Keratinocyte (primary cell): ENCODE measurements around the gene GCC1. TPM values are rescaled to one million over a fixed set of nuclear protein-coding genes. Genes with fewer than 3 reads are reported as not detected.
A peak's percentile ranks its signal among the peaks of the same experiment; 100 is the strongest.

Source experiments
- DNase-seq: peaks from one replicate; pipeline ENCODE4 v3.0.0-alpha.2; 2011; ENCODE audit warnings: low read depth, missing footprints, low spot score
- FAIRE-seq: peaks from 2 replicates; lab custom pipeline; 2011; peaks lifted over from hg19 to GRCh38; lab: Jason Lieb, UNC
- H2AFZ ChIP-seq: 2 replicates; pipeline ENCODE4 v1.6.0; 2012; ENCODE audit warnings: low read length, control low read depth, inconsistent platforms; ENCODE audit not compliant: control insufficient read depth
- H3K27ac ChIP-seq: 2 replicates; pipeline ENCODE4 v1.5.1; 2011; ENCODE audit warnings: low read length; ENCODE audit not compliant: control insufficient read depth, insufficient read depth
- H3K27me3 ChIP-seq: 3 replicates; pipeline ENCODE4 v1.6.0; 2011; ENCODE audit warnings: low read length; ENCODE audit not compliant: control insufficient read depth, insufficient read depth; ENCODE audit errors: extremely low read depth
- H3K36me3 ChIP-seq, 2 experiments: 2 replicates in 1 of 2; 3 replicates in 1 of 2; pipeline ENCODE4 v1.5.1; 2011; ENCODE audit warnings: low read length in 2 of 2, mild to moderate bottlenecking in 1 of 2; ENCODE audit not compliant: control insufficient read depth in 2 of 2, insufficient read depth in 2 of 2; ENCODE audit errors: extremely low read depth in 1 of 2
- H3K4me1 ChIP-seq: 3 replicates; pipeline ENCODE4 v1.5.1; 2011; ENCODE audit warnings: low read length; ENCODE audit not compliant: control insufficient read depth, insufficient read depth; ENCODE audit errors: extremely low read depth
- H3K4me2 ChIP-seq: 3 replicates; pipeline ENCODE4 v1.6.0; 2011; ENCODE audit warnings: low read depth, low read length; ENCODE audit not compliant: control insufficient read depth, insufficient read depth; ENCODE audit errors: extremely low read depth
- H3K4me3 ChIP-seq, 3 experiments: fragments of 200-600 bp in 1 of 3; sonication (generic) in 1 of 3; 2 replicates in 2 of 3; 3 replicates in 1 of 3; pipeline ENCODE4 v1.5.1; 2011 to 2016; ENCODE audit warnings: low read length in 3 of 3, mild to moderate bottlenecking in 3 of 3, control low read depth in 2 of 3, inconsistent platforms in 1 of 3, low read depth in 1 of 3, mixed read lengths in 1 of 3, mixed run types in 1 of 3, moderate library complexity in 1 of 3; ENCODE audit not compliant: control insufficient read depth in 2 of 3, insufficient read depth in 2 of 3; ENCODE audit errors: extremely low read depth in 1 of 3
- H3K79me2 ChIP-seq: 2 replicates; pipeline ENCODE4 v1.6.0; 2012; ENCODE audit warnings: low read length; ENCODE audit not compliant: control insufficient read depth, insufficient read depth
- H3K9ac ChIP-seq: 3 replicates; pipeline ENCODE4 v1.6.0; 2011; ENCODE audit warnings: low read length; ENCODE audit not compliant: control insufficient read depth, insufficient read depth; ENCODE audit errors: extremely low read depth
- H3K9me1 ChIP-seq: 3 replicates; pipeline ENCODE4 v1.6.0; 2011; ENCODE audit warnings: low read length; ENCODE audit not compliant: control insufficient read depth, insufficient read depth; ENCODE audit errors: extremely low read depth
- H3K9me3 ChIP-seq: 2 replicates; pipeline ENCODE4 v1.5.1; 2012; ENCODE audit warnings: low read depth, low read length; ENCODE audit not compliant: control insufficient read depth
- H4K20me1 ChIP-seq: 3 replicates; pipeline ENCODE4 v1.6.0; 2011; ENCODE audit warnings: low read length; ENCODE audit not compliant: control insufficient read depth, insufficient read depth; ENCODE audit errors: extremely low read depth
- EZH2 ChIP-seq: IDR thresholded peaks from one replicate; pipeline ENCODE4 v1.6.1; 2012; ENCODE audit warnings: inconsistent platforms, mild to moderate bottlenecking, low read length, moderate library complexity
- dilution Hi-C: fragments of 300-500 bp; cut with MboI; formaldehyde crosslinking; loops from one replicate; pipeline ENCODE4 v1.7.0; 2020; ENCODE audit warnings: low sequenced_read_pairs; ENCODE audit not compliant: extremely low pct_ligation_motif_present
- polyA plus RNA-seq, 5 experiments: library from polyadenylated mRNA; depleted of rRNA in 3 of 5; stranded (reverse) in 3 of 5; stranded (forward) in 1 of 5; unstranded in 1 of 5; fragments of >200 nt; gene quantifications; 1 replicate in 1 of 5; 2 replicates in 3 of 5; 3 replicates in 1 of 5; pipeline versions ENCODE4 v1.2.1 to v1.2.3, GENCODE V29; 2011 to 2012; ENCODE audit warnings: missing spikeins in 2 of 5, low read depth in 1 of 5, low replicate concordance in 1 of 5
- TF ChIP-seq, protein P1 (sequence below), 3 experiments: IDR thresholded peaks in 1 of 3; conservative IDR thresholded peaks in 1 of 3; optimal IDR thresholded peaks in 1 of 3; 2 replicates in 2 of 3; 3 replicates in 1 of 3; pipeline versions ENCODE3 to v1.5.1; 2011; ENCODE audit warnings: low read length in 3 of 3, mild to moderate bottlenecking in 3 of 3, moderate library complexity in 2 of 3, control low read depth in 1 of 3, inconsistent platforms in 1 of 3; ENCODE audit not compliant: insufficient read depth in 2 of 3; ENCODE audit errors: extremely low read depth in 1 of 3

GCC1 gene
- polyA plus RNA-seq, 1 donor (not counting 4 experiments of a cell fraction or from before 2014, with no cell fraction given) = 8.9 TPM

DNA sequence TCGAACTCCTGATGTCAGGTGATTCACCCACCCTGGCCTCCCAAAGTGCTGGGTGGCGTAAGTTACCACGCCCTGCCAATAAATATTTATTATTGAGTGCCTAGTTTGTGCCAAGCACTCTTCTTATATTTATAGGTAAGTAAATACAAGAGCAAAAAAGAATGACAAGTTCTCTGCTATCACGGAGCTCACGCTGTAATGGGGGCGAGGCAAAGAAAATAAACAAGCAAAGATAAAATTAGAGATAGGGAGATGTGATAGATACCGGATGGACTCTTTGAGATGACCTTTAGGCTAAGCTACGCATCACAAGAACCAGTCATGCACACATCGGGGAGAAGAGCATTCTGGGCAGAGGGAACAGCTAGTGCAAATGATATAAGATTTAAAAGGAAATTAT is 46.3 kb downstream of the GCC1 start:
- Histone ChIP-seq H3K4me3 (no peak overlapping the region), H3K4me2 (no peak overlapping the region), H3K36me3 (no peaks in the 10 kb centered on the region), H4K20me1 (no peaks in the 10 kb centered on the region), H3K9me1 (no peaks in the 10 kb centered on the region), H3K27me3 (peaks cover 27% of the 10 kb centered on the region), H3K9ac (no peak overlapping the region), H3K79me2 (no peaks in the 10 kb centered on the region), H3K27ac (no peak overlapping the region), H3K4me1 (no peaks in the 10 kb centered on the region), H2AFZ (no peak overlapping the region), H3K9me3 (no peaks in the 10 kb centered on the region)
- no peak for DNase-seq
- no peak for FAIRE-seq
- TF ChIP-seq, protein P1, sequence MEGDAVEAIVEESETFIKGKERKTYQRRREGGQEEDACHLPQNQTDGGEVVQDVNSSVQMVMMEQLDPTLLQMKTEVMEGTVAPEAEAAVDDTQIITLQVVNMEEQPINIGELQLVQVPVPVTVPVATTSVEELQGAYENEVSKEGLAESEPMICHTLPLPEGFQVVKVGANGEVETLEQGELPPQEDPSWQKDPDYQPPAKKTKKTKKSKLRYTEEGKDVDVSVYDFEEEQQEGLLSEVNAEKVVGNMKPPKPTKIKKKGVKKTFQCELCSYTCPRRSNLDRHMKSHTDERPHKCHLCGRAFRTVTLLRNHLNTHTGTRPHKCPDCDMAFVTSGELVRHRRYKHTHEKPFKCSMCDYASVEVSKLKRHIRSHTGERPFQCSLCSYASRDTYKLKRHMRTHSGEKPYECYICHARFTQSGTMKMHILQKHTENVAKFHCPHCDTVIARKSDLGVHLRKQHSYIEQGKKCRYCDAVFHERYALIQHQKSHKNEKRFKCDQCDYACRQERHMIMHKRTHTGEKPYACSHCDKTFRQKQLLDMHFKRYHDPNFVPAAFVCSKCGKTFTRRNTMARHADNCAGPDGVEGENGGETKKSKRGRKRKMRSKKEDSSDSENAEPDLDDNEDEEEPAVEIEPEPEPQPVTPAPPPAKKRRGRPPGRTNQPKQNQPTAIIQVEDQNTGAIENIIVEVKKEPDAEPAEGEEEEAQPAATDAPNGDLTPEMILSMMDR (optimal IDR thresholded peaks at IDR 0.05 in 1 of 3, IDR thresholded peaks at IDR 0.05 in 1 of 3, conservative IDR thresholded peaks at IDR 0.05 in 1 of 3; ENCODE audit: extremely low read depth in 1 of 3, insufficient read depth in 2 of 3, low read length in 3 of 3) = no peak
- TF ChIP-seq EZH2 = no peak
- dilution Hi-C loops = no loop called here

GRCh38 chr7:127536741-127537140 is 48.7 kb downstream of the GCC1 start:
- no peak for FAIRE-seq
- TF ChIP-seq, protein P1 (optimal IDR thresholded peaks at IDR 0.05 in 1 of 3, IDR thresholded peaks at IDR 0.05 in 1 of 3, conservative IDR thresholded peaks at IDR 0.05 in 1 of 3; ENCODE audit: extremely low read depth in 1 of 3, insufficient read depth in 2 of 3, low read length in 3 of 3) = no peak
- TF ChIP-seq EZH2 = peak; percentile 60
- no peaks in the 10 kb centered on the region for H3K9me1 ChIP-seq
- no peak for DNase-seq
- H2AFZ ChIP-seq = peak overlapping the region; percentile 70
- no peaks in the 10 kb centered on the region for H3K9me3 ChIP-seq
- dilution Hi-C loops = no loop called here
- peak overlapping the region; percentile 57 for H3K4me2 ChIP-seq
- H3K4me3 ChIP-seq = peak overlapping the region in 2 of 3 experiments; percentile 25 to 26
- H3K9ac ChIP-seq = no peak overlapping the region
- no peaks in the 10 kb centered on the region for H3K79me2 ChIP-seq
- no peak overlapping the region for H3K27ac ChIP-seq
- no peaks in the 10 kb centered on the region for H4K20me1 ChIP-seq
- H3K36me3 ChIP-seq = no peaks in the 10 kb centered on the region
- peaks cover 27% of the 10 kb centered on the region for H3K27me3 ChIP-seq
- H3K4me1 ChIP-seq = no peaks in the 10 kb centered on the region
